LNCAP (cell line): ENCODE data around the gene CCNG1.

Source experiments
- TF ChIP-seq, protein P1 (sequence below): fragments of 450-650 bp; IDR thresholded peaks from 2 replicates; pipeline ENCODE4 v1.5.1; 2017; ENCODE audit warnings: mild to moderate bottlenecking

Gene CCNG1

GRCh38 chr5:163478982-163479271 lies 41.5 kb downstream of the CCNG1 start:
- TF ChIP-seq, protein P1, sequence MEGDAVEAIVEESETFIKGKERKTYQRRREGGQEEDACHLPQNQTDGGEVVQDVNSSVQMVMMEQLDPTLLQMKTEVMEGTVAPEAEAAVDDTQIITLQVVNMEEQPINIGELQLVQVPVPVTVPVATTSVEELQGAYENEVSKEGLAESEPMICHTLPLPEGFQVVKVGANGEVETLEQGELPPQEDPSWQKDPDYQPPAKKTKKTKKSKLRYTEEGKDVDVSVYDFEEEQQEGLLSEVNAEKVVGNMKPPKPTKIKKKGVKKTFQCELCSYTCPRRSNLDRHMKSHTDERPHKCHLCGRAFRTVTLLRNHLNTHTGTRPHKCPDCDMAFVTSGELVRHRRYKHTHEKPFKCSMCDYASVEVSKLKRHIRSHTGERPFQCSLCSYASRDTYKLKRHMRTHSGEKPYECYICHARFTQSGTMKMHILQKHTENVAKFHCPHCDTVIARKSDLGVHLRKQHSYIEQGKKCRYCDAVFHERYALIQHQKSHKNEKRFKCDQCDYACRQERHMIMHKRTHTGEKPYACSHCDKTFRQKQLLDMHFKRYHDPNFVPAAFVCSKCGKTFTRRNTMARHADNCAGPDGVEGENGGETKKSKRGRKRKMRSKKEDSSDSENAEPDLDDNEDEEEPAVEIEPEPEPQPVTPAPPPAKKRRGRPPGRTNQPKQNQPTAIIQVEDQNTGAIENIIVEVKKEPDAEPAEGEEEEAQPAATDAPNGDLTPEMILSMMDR: no peak

DNA sequence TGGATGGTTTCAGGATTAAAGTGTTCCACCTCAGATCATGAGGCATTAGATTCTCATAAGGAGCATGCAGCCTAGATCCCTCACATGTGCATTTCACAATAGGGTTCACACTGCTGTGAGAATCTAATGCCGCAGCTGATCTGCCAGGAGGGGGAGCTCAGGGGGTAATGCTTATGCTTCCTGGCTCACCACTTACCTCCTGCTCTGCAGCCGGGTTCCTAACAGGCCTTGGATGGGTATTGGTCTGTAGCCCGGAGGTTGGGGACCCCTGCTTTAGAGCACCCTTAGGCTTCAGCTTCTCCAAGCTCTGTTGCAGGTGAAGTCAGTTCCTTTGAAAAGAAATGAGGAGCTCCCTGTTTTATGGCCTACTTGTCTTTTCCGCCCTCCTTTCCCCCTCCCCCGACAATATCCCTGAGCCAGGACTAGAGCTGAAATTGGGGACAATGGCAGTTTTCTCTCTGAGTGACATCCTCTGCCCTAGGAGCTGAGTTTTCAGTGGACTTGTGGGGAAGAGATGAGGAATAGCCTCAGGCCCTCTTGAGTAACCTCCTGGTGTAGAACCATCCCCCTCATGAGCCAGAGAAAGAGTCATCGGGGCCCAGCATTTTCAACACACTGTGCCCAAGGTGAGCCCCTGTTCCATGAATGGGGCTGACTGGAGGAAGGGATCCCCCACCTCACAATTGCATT lies 51.8 kb downstream of the CCNG1 start:
- TF ChIP-seq, protein P1: no peak

GRCh38 chr5:163489745-163490075 lies 52.3 kb downstream of the CCNG1 start:
- TF ChIP-seq, protein P1: no peak
